ENCODE data around the gene ATP5PF.
"Not testable (repeated sequence)": the region's sequence is repeated elsewhere in the genome, so short reads cannot be mapped to it uniquely, and the experiment has no call there.

DNA sequence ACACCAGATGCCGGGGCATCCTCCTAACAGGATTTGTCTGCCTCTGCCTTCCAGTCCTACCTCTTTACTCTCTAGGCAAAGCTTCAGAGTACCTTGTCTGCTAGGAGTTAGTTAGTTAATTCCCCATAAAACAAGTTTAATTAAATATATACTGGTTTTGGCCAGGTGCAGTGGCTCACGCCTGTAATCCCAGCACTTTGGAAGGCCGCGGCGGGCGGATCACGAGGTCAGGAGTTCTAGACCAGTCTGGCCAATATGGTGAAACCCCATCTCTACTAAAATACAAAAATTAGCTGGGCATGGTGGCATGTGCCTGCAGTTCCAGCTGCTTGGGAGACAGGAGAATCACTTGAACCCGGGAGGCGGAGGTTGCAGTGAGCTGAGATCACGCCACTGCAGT, 20.6 kb downstream of the ATP5PF start:
- TF ChIP-seq, protein P1, sequence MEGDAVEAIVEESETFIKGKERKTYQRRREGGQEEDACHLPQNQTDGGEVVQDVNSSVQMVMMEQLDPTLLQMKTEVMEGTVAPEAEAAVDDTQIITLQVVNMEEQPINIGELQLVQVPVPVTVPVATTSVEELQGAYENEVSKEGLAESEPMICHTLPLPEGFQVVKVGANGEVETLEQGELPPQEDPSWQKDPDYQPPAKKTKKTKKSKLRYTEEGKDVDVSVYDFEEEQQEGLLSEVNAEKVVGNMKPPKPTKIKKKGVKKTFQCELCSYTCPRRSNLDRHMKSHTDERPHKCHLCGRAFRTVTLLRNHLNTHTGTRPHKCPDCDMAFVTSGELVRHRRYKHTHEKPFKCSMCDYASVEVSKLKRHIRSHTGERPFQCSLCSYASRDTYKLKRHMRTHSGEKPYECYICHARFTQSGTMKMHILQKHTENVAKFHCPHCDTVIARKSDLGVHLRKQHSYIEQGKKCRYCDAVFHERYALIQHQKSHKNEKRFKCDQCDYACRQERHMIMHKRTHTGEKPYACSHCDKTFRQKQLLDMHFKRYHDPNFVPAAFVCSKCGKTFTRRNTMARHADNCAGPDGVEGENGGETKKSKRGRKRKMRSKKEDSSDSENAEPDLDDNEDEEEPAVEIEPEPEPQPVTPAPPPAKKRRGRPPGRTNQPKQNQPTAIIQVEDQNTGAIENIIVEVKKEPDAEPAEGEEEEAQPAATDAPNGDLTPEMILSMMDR (IDR thresholded peaks at IDR 0.05), result not testable (repeated sequence)
- TF ChIP-seq POLR2AphosphoS5 (IDR thresholded peaks at IDR 0.05; ENCODE audit: insufficient read depth in 1 of 2, low read depth in 1 of 2); POLR2A (IDR thresholded peaks at IDR 0.05): not testable (repeated sequence)

Data from vagina (tissue), 2 donors.